Activated T-cell treated with anti-CD3 and anti-CD28 coated beads, Interleukin-2, amount 50 U/mL, for 1 hour (primary cell): ENCODE data around the gene ABCB8.

Experiments
- DNase-seq: peaks from one replicate; pipeline ENCODE4 v3.0.0-alpha.2; 2020

Gene ABCB8

DNA sequence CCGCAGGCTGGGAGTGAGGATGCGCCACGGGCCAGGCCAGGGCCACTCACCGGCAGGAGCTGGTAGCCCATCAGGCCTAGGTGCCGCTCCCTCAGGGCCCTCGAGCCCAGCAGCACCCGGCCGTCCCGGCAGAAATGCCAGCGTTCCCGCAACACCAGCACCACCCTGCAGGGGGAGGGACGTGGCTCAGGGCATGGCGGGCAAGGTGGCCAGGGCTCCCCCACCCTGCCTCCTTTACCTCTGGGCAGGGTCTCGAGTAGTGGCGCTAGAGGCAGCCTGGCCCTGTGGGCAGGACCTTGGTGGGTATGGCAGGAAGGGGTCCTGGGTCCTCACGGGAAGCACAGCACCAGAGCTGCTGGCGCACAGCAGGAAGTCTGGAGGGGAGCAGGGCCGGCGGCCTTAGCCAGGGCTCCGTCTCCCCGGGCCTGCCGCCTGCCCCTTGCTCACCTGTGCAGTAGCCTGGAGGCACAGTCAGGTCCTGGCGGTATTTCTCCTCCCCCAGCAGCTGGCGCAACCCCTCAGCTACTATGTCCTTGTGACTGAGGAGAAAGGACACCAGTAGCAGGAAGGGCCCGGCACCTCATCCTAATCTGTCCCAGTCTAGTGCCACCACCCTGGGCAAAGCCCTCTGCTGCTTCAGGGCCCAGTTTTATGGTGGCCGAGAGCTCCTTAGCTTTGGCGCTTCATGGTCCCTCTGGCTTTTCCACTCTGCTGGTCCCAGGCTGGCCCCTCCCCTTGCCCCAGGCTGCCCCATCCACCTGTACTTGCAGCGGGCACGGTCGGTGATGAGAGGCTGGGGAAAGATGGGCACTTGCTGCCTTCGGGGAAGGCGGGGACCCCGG lies 48.8 kb downstream of the ABCB8 start:
- no peak for DNase-seq

DNA sequence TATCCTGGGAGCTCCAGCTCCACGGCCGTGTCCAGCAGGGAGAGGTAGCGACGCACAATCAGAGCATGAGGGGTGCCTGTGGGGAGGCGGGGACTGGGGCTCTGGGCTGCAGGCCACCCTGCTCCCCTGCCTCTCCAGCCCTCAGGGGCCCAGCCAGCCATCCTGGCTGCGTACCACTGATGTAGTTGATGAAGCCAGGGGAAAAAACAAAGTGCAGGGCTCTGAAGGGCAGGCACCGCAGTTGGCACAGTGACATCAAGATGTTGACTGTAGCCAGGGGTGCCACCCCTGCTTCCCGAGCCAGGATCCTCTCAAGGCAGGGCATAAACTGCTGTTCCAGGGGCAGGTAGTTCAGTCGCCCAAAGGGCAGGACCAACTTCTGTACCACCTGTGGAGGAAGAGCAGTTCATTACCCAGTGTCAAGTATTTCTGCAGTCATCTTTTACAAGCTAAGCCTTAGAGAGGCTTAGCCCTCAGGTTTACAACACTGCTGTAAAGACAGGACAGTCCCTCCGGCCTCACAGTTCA lies 49.5 kb downstream of the ABCB8 start:
- no peak for DNase-seq

DNA sequence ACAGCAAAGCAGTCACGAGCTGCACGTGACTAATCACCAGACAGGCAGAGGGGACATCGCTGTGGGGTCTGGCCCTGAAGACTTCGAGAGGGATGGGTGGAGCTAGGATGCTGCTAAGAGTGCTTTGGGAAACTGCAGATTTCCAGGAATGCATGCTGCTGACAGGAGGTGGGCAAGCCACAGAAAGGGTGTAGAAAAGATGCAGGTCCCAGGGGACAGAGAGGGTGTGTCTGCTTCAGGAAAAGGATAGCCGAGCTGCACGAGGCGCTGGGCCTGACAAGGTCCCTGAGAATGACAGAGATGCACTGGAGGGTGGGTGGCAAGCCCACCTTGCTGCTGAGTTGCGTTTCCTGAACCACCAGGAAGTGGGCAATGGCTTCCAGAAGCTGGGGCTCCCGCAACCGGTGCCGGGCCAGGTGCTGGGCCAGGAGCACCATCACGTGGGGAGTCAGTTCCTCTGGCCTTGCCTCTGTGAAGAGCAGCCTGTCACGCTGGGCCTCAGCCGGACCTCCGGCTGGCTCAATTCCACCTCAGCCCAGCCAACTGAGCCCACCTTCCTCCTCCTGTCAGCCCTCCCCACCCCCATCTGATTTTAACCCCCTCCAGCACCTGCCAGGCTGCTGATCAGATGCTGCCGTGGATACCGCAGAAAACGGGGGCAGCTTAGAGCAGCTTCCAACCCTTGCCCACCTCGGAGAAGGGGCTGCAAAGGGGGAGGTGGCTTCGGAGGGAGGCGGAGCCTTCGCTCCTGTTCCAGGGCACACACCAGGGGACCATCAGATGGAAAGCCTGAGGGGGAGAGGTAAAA lies 50.2 kb downstream of the ABCB8 start:
- no peak for DNase-seq

DNA sequence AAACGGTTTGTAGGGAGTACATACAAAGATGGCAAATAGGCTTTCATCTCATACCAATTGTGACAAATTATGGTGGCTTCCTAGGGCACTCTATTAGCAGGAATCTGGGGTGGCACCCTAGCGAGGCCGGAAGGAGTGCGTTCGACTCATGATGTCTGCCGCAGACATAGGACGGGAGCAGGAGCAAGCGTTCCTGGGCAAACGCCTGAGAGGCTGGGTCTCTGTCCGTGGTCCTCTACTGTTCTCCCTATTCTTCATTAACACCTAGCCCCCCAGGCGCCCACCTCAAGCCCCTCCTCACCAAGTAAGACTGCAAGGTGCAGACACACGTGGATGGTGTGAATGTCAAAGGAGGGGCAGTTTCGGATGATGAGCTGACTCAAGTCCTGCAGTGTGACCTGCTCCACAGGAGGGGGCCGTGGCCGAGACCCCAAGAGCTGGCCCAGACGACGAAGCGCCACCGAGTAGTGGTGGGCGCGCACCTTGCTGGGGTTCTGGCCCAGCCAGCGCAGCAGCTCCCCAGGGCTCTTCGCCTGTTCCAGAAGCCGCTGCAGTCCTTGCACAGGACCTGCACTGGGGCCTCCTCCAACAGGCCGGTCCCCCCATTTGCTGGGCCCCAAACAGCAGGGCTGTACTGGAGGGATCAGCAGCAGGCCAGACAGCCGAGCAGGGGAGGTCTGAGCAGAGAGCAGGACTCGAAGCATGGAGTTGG lies 51.1 kb downstream of the ABCB8 start:
- DNase-seq = no peak

DNA sequence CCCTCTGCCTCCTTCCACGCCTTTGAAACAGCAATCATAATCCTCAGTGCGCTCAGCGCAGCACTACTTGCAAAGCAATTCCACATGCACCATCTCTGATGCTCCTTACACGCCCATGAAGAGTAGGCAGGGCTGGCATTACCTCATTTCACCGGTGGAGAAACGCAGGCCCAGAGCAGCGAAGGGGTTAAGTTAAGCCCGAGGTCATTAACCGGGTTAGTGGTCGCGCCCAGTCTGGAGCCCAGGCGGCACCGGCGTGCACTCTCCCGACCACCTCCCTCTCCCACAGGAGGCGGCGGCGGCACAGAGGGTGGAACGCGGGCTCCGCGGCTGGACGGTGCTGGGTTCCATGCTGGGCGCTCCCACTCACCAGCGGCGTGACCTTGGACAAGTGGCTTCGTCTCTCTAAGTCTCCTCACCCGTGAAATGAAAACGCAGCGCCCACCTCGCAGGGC lies 51.8 kb downstream of the ABCB8 start:
- DNase-seq = no peak

DNA sequence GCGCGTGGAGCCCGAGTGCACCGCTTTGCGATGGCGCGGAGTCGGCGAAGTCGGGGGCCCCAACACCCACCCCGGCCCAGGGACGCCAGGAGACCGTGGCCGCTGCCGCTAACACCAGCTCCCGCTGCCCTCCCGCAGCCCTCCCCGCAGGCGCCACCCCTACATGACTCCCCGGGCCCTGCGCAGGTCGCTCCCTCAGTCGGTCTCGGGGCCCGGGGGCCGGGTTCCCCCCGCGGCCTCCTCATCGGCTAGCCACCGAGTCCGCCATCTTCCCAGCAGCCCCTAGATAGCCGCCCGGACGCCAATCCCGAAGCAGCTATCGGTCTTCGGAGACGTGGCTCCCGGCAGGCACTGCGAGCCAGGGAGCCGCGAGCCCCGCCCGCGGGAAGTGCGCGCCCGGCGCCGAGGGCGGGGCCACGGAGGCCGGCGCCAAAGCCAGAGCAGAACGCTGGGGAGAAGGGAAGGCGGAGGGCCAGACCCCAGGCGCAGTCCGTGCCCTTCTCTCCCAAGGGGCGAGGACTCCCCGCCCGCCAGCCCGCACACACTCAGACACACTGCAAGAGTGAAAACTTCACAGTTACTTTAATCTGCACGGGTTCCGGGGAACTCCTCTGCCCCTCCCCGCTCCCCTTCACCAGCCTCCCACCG lies 52.4 kb downstream of the ABCB8 start, which contains the start of gene FASTK:
FASTK (minus strand) TSS at position 288 of the 648 bp plus-strand sequence; CDS start at position 245, 43 bp downstream.
- peak; percentile 84 for DNase-seq

DNA sequence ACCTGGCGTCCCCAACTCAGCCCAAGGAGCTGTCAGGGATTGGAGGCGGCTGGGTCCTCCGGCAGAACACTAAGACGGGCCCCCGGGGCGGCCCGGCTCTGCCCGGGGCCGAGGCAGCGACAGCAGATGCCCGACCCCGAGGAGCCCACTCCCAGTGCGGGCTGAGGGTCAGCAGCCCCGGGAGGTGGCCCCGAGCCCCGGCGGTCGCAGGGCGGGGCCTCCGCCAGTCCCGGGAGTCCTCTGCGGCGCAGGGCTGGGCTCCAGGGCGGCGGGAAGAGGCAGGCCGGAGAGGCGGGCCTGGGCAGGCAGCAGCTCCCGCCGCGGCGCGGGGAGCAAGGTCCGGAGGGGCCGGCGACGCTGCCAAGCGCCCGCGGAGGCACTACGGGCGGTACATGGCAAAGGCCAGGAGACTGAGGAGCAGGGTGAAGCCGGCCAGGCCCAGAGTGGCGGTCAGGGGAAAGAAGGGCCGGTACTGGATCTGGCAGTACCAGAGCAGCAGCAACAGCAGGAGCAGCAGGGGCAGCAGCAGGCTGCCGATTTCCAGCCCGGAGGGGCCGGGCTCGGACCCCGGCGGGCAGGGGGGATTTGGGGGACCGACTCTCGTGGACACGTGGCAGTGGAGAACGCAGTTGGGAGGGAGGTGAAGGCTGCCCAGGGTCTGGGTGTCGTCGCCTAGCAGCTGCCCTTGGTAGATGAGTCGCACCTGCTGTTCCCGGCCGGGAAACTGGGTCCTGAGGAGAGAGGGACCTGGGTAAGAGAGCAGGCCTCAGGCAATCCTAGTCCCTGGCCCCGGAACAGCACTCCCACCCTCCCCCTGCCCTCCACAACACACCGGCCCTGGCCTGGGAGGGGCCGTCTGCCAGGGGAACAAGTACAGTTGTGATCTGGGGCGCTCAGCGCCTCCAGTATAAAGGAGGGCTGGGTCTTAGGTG lies 53.2 kb downstream of the ABCB8 start:
- DNase-seq = no peak

DNA sequence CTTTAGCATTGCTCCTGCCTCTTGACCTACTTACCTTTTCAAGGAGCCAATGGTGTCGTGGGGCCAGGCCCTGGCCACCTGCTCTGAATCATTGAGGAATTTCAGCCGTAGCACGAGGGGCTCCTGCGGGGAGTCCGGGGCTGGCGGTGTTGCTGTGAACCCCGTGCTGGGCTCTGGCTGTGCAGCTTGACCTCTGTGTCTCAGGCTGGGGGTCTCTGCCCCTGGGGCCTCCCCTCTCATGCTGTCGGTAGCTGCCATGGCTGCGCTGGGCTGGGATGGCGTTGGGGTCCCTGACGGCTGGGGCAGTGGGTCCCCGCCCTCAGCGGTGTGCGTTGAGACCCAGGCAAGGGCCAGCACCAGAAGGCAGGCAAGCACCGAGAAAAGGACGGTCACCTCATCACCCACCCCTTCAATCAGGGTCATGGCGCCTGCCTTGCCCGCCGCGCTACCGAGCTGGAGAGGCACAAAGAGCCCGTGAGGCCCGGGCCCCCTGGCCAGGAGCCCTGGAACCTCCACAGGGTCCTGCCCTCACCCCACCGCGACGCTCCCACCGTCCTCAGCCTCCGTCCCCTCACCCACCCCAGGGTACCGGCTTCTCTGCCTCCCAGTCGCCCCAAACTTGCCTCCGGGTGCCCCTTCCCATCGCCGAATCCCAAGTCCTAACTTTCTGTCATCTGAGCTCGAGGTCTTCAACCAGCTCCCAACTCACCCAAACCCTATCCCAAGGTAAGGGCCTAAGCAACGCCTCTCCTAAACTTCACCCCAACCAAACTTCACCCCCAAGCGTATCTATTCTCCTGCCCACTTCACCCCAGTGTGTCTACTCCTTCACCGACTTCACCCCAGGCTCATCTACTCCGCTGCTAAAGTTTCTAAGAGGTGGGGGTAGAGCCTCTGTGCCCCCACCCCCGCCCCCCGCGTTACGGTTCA lies 54.2 kb downstream of the ABCB8 start:
- no peak for DNase-seq

DNA sequence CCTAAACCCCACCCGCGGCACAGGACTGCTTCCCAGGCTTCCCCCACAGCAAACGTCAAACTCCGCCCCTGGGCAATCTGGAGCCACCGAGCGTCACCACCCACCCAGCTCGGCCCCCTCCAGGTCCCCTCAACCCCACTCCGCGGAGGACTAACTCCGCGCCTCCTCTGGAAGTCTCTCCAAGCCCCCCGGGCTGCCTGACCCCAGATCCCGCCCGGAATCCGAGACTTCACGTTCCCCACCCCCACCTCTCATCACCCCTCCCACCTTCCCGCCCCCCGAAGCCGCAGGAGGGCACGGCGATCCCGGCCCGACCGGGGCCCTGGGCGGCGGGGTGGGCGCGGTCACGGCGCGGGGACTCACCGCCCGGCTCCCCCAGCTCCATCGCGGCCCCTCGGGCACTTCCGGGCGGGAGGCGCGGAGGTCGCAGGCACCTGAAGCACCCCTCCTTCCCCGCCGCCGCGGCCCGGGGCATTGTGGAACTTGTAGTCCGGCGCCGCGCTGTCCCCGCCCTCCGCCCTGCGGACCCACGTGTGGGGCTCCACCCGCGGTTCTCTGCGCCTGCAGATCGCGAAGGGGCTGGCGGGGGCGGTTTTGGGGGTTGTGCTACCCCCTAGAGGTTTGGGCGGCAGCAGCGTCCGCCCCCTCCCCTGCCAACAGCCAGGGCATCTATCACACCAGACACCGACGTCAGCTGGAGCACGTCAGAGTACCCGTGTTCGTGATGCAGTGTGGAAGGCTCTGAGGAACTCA lies 55.0 kb downstream of the ABCB8 start, which contains the start of gene TMUB1:
TMUB1 (minus strand) TSS at position 423 of the 753 bp plus-strand sequence. CDS start 930 bp downstream, outside the sequence.
- DNase-seq = peak; percentile 94

DNA sequence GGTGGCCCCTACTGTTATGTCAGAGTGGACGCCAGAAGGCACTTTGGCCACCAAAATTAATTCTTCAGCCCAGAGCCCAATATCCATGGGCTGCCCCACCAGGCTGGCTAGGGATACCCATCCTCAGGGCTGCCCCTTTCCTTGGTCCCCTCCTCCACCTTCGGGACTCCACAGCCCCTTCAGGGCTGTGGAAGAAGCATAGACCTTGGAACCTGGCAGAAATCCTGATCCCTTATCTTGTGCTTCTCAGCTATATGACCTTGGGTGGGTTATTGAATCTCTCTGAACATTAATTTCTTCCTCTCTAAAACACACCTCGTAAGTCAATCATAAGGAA lies 55.5 kb downstream of the ABCB8 start:
- no peak for DNase-seq

DNA sequence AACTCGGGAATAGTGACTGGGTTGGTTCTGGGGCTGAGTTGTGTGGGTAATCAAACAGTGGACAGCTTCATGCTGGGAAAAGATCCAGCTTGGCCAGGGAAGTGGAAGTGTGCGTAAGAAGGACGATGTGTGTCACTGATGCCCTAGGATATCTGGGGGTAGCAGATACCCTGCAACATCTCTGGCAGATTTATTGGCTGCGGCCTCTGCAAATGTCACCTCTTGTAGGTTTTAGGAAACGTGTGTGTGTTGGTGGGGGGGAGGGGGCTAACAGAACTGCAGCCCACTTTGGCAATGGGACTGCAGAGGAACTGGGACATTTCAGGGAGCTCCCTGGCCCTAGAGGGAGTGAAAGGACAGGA lies 57.1 kb downstream of the ABCB8 start:
- no peak for DNase-seq

DNA sequence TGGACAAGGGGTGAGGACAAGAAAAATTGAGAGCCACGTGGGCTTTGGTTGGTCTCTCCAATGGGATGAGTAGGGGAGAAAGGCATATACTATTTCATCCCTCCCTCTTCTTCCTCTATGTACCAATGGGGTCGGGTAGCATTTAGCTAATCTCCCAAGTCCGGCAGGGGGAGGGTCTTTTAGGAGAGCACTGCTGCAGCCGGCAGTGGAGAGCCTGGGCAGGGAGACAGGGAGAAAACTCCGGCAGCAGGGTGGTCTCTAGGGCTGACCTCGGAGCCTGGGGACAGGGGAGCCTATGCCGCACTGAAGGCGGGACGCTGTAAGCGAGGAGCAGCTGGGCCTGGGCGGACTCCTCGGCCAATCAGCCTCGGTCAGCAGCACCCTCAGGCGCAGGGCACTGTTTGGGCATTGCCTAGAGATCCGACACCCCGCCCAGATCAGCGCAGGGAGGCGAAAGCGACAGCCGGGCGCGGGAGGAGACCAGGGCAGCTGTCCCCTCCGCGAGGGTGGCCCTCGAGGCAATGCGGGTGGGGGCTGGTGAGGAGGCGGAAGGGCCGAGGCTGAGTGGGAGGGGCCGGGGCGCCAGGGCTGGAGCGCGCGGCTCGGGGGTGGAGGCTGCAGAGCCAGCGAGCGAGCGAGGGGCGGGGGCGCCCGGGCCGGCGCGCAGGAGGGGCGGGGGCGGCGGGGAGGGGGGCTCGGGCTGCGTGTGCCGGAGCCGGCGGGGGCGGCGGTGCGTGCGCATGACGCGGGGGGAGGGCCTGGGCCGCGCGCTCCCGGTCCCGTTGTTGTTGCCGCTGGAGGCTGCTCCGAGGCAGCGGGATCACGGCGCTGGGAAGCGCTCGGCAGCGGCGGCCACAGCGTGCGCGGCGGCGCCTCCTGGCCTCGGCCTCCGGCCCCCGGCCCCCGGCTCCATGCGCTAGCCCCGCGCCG lies 57.7 kb downstream of the ABCB8 start, which contains the start of gene AGAP3:
AGAP3 (plus strand) TSS at position 785 of the 930 bp plus-strand sequence. CDS start 267 bp downstream, outside the sequence.
- peak; percentile 67 for DNase-seq

DNA sequence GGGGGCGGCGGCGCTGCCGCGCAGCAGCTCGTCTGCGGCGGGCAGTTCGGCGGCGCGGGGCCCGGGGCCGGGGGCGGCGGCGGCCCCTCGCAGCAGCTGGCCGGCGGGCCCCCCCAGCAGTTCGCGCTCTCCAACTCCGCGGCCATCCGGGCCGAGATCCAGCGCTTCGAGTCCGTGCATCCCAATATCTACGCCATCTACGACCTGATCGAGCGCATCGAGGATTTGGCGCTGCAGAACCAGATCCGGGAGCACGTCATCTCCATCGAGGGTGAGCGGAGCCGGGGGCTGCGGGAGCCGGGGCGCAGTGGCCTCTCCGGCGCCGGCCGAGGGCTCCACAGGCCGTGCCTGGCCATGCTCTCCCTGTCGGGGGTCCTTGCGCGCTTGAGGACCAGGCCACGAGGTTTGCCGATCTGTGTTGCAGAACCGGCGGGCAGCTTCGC lies 58.6 kb downstream of the ABCB8 start:
- DNase-seq = peak; percentile 54

DNA sequence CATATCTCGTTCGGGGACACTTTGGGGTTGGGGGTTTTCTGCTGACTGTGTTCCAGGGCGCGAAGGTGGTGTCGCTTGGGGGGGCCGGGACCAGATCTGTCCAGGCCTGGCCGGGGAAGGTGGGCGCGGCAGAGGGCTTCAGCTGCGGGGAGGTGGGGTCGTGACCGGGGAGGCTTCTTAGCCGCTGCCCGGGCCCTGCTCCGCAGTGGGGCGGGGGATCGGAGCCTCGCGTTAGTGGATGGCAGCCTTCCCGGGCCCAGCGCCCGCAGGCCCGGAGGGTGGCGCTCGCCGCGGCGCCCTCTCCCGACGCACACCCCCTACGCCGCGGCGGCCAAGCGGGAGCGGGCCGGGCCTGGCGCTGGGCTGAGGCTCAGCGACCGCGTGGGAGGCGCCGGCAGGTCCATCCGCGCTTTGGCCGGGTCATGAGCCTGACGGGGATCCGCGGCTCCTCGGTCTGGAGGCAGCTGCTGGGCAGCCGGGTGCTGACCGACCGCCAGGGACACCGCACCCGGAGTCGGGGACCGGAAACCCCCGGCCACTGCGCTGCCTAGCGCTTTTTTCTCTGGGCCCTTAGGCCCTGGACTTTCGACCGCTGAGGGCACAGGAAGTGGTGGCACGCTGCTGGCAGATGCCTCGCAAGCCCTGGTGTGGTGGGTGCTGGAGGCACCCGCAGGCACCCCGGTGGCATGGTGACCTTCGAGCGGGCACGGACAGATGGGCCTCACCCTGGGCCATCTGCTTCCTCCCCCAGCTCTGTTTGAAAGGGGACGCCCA lies 59.2 kb downstream of the ABCB8 start:
- peak; percentile 59 for DNase-seq

DNA sequence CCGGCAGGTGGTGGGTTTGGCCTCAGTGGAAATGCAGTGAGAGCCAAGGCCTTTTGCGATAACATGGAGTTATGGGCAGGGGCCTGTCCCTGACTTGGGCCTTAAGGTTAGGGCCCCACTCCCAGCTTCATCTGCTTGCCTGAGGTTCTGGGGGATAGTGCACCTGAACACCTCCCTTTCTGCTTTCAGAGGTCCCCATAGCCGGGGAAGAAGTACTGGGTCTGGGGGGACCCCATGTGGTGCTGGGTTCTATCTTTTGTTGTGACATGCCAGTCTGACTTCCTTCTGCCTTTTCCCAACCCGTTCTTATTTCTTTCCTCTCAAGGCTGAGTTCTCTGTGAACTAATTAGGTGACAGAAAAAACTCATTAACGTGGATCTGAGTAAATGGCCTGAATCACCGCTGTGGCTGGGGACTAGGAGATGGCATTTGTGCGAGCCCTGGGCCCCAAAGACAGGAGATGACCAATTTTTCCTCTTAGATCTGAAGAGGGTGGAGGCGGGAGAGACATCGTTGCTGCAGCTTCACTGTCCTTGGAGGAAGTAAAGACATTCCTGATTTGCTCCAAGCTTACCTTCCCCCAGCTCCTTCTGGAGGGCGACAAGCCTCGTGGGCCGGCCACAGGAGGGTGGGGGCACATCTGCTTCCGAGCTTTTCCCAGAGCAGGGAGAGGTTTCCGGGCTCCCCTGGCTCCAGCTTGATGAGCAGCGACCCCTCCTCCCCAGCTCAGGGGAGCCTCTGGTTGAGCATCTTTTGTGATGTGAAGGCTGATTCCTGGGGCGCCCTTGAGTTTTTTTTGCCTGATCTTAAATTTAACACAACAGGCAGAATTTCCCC lies 60.0 kb downstream of the ABCB8 start:
- DNase-seq = no peak
